ENCODE measurements around the gene MYOZ2. TPM values are rescaled to one million over a fixed set of nuclear protein-coding genes. Genes with fewer than 3 reads are reported as not detected.

MYOZ2 gene
- total RNA-seq, 2 donors from 2014 or later, result not detected

- H3K27me3 Mint-ChIP-seq (ENCODE audit: insufficient read depth), result no peaks in the 10 kb centered on the region
- DNase-seq, result no peak
- H3K4me1 ChIP-seq (ENCODE audit: control insufficient read depth, insufficient read depth, low read length), result no peaks in the 10 kb centered on the region
- no peaks in the 10 kb centered on the region for H3K9me3 Mint-ChIP-seq
- no peak overlapping the region for H3K4me3 ChIP-seq (ENCODE audit: low read length)
- TF ChIP-seq CTCF (conservative IDR thresholded peaks at IDR 0.05), result no peak
- no peak overlapping the region for H3K9ac ChIP-seq (ENCODE audit: extremely low read depth, low read length, poor library complexity, severe bottlenecking)
- no peaks in the 10 kb centered on the region for H3K27me3 ChIP-seq (ENCODE audit: control insufficient read depth, insufficient read depth, low read length, poor library complexity, severe bottlenecking)
- peaks cover 12% of the 10 kb centered on the region for H3K4me1 Mint-ChIP-seq
- no peaks in the 10 kb centered on the region for H3K36me3 Mint-ChIP-seq (ENCODE audit: low read depth)
- WGBS, 2 experiments (ENCODE audit: insufficient coverage in 1 of 2, insufficient read length in 1 of 2), result 90% methylated on average over 1 to 4 of the region's 5 CpGs
- no peaks in the 10 kb centered on the region for H3K9me3 ChIP-seq (ENCODE audit: control insufficient read depth, low read length)
- no peaks in the 10 kb centered on the region for H3K36me3 ChIP-seq (ENCODE audit: control insufficient read depth, insufficient read depth, low read length)
- H3K27ac ChIP-seq (ENCODE audit: low read depth, low read length), result no peak overlapping the region
- no peak overlapping the region for H3K27ac Mint-ChIP-seq
- H3K4me3 Mint-ChIP-seq, result no peak overlapping the region
Observed at GRCh38 chr4:119093042-119093827, 42.4 kb upstream of the MYOZ2 start.

GRCh38 chr4:119097282-119097900 is 38.2 kb upstream of the MYOZ2 start:
- H3K4me1 Mint-ChIP-seq, result peaks cover 4% of the 10 kb centered on the region
- H3K4me3 Mint-ChIP-seq, result no peak overlapping the region
- Histone ChIP-seq H3K9ac (ENCODE audit: extremely low read depth, low read length, poor library complexity, severe bottlenecking) (no peak overlapping the region), H3K36me3 (ENCODE audit: control insufficient read depth, insufficient read depth, low read length) (no peaks in the 10 kb centered on the region), H3K9me3 (ENCODE audit: control insufficient read depth, low read length) (no peaks in the 10 kb centered on the region), H3K4me3 (ENCODE audit: low read length) (no peak overlapping the region), H3K27ac (ENCODE audit: low read depth, low read length) (no peak overlapping the region), H3K4me1 (ENCODE audit: control insufficient read depth, insufficient read depth, low read length) (no peaks in the 10 kb centered on the region), H3K27me3 (ENCODE audit: control insufficient read depth, insufficient read depth, low read length, poor library complexity, severe bottlenecking) (no peaks in the 10 kb centered on the region)
- H3K36me3 Mint-ChIP-seq (ENCODE audit: low read depth), result no peaks in the 10 kb centered on the region
- H3K27ac Mint-ChIP-seq, result no peak overlapping the region
- H3K27me3 Mint-ChIP-seq (ENCODE audit: insufficient read depth), result no peaks in the 10 kb centered on the region
- TF ChIP-seq CTCF (conservative IDR thresholded peaks at IDR 0.05), result no peak
- 90 to 100% methylated on average over 1 to 2 of the region's 2 CpGs for WGBS, 2 experiments (ENCODE audit: insufficient coverage in 1 of 2, insufficient read length in 1 of 2)
- no peak for DNase-seq
- H3K9me3 Mint-ChIP-seq, result no peaks in the 10 kb centered on the region

DNA sequence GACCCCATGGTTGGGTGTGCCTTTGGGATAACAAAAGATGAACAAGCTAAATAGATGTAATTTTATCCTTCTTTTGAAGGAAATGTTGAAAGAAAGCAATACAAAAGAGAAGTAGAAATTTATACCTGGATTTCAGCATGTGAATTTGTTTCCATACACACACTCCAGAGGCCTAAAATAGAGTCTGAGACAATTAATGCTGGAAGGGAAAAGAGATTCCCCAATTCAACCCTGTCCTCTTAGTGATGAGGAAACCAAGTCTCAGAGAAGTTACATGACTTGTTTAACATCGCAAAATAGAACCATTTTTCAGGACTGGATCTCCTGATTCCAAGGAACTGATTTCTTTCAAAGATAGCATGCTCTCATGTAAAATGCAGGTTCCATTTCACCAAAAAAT is 37.3 kb upstream of the MYOZ2 start:
- no peaks in the 10 kb centered on the region for H3K27me3 ChIP-seq (ENCODE audit: control insufficient read depth, insufficient read depth, low read length, poor library complexity, severe bottlenecking)
- H3K9ac ChIP-seq (ENCODE audit: extremely low read depth, low read length, poor library complexity, severe bottlenecking), result no peak overlapping the region
- H3K36me3 ChIP-seq (ENCODE audit: control insufficient read depth, insufficient read depth, low read length), result no peaks in the 10 kb centered on the region
- no peak overlapping the region for H3K27ac Mint-ChIP-seq
- DNase-seq, result no peak
- no peak overlapping the region for H3K27ac ChIP-seq (ENCODE audit: low read depth, low read length)
- peaks cover under 1% of the 10 kb centered on the region for H3K4me1 Mint-ChIP-seq
- no peaks in the 10 kb centered on the region for H3K9me3 ChIP-seq (ENCODE audit: control insufficient read depth, low read length)
- WGBS, 2 experiments (ENCODE audit: insufficient coverage in 1 of 2, insufficient read length in 1 of 2), result 100% methylated on average over 1 of the region's 1 CpG
- H3K36me3 Mint-ChIP-seq (ENCODE audit: low read depth), result no peaks in the 10 kb centered on the region
- no peaks in the 10 kb centered on the region for H3K27me3 Mint-ChIP-seq (ENCODE audit: insufficient read depth)
- H3K4me3 ChIP-seq (ENCODE audit: low read length), result no peak overlapping the region
- H3K9me3 Mint-ChIP-seq, result no peaks in the 10 kb centered on the region
- no peak overlapping the region for H3K4me3 Mint-ChIP-seq
- no peaks in the 10 kb centered on the region for H3K4me1 ChIP-seq (ENCODE audit: control insufficient read depth, insufficient read depth, low read length)
- TF ChIP-seq CTCF (conservative IDR thresholded peaks at IDR 0.05), result no peak
